Stimulated activated CD4-positive, alpha-beta T cell treated with anti-CD3 and anti-CD28 coated beads, TNF-alpha, amount 100 ng/mL, for 4 hours (primary cell): ENCODE data around the gene XPA.
"Not testable (repeated sequence)": the region's sequence is repeated elsewhere in the genome, so short reads cannot be mapped to it uniquely, and the experiment has no call there.

Experiments used
- DNase-seq, 3 experiments: peaks; one replicate each; pipeline ENCODE4 v3.0.0-alpha.2; 2020; ENCODE audit warnings: low read depth in 3 of 3

XPA gene

DNA sequence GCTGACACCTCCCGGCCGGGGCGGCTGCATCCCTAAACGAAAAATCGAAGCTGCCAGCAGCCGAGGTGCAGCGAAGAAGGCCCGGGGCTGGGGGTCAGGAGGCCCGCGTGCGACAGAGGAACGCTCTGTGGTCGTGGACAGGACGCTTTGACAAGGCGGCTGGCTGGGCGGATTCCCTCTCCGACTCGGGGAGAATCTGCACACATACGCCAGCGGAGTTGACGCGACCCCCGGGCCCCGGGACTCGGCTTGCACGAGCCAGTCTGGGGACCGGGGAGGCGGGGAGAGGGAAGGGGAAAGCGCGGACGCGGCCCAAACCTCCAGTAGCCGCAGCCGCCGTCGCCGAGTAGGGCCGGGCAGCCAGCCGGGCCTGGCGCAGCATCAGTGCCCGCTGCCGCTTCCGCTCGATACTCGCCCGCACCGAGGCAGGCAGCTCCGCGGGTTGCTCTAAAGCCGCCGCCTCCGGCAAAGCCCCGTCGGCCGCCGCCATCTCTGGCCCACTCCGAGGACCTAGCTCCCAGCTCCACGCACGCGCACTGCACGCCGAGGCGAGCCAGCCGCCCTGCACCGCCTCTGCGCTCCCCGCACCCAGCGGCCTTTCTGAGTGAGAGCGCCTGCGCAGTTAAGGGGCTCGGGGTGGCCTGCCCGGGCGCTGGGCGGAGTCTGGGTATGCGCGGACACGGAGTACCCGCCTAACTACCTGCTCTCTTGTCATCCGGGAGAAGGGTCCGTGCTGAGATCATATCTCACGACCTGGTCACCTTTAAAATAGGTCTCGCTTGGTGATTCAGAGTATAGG is at the start of gene XPA:
TSS of gene XPA (minus strand) at position 538 of the 799 bp plus-strand sequence. CDS start at position 490, 48 bp downstream.
- DNase-seq, result peak; percentile 94 to 96 (median 95)

DNA sequence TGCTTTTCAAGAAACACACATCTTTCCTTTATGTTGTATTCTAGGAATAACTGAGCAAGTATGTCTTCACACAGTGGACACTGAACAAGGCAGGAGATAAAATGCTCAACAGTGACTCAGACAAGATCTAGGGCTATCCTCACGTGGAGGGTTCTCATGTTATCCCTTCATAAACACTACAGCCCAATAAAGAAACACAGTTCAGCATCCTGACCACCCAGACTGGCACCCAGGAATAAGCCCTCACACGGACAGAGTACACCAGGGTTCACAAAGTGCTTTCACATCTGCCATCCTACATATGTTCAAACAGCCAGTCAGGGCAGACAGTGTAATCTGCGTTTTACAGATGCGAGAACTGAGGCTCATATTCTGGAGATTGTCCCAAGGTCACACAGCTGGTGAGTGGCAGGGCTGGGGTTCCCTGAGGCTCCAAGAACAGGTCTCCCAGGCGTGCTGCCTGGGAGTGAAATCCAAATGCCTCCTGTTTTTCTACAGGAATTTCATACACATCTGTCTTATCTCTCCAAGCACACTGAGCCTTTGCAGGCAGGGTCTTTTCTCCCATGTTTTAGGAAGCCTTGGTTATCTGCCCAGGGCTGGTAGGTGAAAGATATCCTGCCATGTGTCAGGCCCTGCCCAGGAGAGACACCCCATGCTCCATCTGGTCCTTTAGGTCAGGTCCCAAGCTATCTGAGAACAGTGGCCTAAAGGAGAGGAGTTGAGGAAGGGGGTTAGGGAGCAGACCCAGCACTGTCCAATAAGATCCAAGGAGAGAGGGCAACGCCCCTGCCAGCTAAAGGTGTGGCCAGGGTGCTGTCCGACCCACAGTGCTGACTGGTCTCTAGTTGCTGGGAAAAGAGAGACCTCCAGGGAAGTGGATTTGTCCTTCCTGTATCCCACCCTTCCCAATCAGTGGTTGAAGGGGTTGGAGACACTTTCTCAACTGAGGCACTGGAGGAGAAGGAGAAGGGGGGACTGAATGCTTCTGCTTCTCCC is 47.9 kb upstream of the XPA start:
- DNase-seq, result no peak

DNA sequence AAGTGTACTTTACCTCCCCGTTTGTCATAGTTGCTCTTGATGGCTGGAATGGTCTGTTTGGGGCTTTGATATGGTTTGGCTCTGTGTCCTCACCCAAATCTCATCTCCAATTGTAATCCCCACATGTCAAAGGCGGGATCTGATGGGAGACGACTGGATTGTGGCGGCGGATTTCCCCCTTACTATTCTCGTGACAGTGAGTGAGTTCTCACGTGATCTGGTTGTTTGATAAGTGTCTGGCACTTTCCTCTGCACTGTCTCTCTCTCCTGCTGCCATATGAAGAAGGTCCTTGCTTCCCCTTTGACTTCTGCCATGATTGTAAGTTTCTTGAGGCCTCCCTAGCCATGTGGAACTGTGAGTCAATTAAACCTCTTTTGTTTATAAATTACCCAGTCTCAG is 46.9 kb upstream of the XPA start:
- DNase-seq, result not testable (repeated sequence)

DNA sequence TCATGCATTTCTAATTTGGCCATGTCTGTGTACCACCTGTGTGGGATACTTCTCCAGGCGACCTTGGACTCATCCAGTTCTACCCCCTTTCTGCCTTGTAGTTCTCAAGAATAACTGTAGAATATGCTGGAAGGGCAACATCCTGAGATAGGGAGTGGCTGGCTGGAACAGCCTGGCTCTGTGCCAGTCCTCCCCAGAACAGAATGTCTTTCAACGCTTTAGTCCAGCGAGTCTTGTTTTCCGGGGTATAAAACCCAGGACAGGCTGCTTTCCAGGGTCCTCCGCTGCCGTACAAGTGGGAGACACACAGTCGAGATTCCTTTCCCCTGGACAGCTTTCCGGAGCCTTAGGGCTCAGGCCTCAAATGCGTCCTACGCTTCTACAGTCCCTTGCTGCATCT is 45.4 kb upstream of the XPA start:
- DNase-seq, result no peak

DNA sequence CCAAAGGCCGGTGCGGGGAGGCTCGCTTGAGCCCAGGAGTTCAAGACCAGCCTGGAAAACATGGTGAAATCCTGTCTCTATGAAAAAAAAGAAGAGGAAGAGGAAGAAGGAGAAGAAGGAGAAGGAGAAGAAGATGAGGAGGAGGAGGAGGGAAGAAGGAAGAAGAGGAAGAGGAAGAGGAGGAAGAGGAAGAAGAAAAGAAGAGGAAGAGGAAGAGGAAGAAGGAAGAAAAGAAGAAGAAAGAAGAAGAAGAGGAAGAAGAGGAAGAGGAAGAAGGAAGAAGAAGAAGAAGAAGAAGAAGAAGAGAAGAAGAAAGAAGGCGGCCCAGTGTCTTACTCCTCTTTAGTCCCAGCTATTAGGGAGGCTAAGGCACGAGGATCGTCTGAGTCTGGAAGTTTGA is 44.8 kb upstream of the XPA start:
- no peak for DNase-seq

DNA sequence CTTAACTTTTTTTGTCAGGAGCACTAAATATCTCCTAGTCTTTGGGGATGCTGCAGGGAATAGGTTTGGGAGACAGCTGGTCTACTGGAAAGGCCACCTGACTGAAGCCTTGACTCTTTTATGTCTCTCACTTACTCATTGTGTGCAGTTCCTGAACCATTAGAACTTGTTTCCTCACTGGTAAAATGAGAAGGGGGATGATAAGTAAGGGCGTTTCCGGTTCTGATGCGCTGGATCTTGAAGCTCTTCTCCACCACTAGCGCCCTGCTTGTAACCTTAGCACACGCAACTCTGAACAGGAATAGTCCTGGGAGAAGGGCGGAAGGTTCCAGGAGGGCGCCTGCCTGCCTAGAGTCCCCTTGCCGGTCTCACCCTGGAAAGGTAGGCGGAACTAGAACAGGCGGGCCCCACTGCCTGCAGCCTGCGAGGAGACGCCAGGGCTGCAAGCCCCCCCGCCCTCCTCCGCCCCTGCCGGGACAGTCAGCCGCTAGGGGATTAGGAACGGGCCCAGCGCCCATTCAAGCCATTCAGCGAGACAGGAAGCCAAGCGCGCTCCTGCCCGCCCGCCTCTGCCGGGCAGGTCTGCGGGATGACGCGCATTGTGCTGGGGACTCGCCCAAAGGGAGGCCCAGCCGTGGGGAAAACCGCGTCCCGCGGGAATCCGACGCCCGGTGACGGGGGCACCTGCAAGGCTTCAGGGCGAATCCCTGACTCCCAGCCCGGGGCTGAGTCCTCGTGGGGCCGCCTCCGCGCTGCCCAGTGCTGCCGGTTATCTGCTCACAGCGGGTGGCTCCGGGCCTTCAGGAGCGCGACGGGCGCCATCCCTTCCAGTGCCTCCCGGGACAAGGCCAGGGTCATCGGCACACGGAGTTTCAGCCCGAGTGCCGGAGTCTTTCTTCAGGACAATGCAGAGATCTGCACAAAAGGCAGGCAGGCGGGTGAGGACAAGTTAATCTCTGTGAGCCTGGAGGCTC is 44.0 kb upstream of the XPA start:
- no peak for DNase-seq

DNA sequence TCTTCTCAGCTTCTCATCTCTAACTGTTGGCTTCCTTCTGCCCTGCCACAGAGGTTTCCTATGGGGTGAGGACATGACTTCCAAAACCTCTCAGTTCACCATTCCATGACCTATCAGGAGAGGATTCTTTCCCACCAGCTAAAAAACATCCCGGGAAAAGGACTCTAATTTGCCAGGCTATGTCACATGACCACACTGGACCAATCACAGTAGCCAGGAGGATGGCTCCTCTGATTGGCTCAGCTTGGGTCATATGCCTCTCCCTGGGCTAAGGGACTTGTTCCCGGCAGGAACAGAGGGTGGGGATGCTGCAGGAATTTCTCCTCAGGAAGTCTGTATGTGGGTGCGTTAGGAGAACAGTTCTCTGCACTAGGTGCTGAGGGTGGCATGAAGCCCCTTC is 40.3 kb upstream of the XPA start:
- no peak for DNase-seq

DNA sequence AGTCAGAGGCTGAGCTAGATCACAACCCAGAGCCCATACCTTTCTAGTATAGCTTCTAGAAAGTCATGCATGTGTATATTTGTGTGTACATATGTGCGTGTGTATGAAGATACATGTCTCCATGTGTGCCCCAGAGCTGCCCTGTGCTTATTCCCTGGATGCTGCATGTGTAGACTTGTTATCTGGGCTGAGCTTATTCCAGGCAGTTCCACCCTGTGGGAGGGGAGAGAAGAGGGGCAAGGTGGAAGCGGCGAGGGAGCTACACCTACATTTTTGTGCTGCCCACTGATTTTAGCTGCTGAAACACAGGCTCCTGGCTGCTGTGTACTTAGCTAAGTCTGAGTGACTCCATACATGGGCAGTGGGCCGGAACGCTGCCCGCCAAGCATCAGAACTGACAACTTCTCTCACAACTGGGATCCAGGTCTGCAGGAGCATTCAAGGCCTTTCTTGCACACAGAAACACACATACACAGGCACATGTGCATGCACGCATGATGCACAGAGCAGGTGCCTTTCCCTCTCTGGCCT is 38.0 kb upstream of the XPA start:
- DNase-seq, result no peak

DNA sequence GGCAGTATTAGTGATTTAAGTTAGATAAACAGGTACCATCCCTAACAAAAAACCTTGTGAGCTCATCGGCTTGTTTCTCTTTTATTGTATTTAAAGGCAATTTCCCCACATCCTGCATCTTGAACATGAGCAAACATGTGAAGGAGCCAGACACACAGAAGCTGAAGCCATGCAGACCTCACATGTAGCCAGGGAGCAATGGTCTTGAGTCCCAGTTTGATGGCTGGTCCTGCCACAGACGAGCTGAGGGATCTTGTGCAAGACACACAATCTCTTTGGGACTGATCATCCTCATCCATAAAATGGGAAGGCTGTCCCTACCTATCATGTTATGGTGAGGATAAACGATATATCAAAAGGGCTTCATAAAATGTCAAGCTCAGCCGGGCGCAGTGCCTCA is 29.6 kb upstream of the XPA start:
- DNase-seq, result no peak

DNA sequence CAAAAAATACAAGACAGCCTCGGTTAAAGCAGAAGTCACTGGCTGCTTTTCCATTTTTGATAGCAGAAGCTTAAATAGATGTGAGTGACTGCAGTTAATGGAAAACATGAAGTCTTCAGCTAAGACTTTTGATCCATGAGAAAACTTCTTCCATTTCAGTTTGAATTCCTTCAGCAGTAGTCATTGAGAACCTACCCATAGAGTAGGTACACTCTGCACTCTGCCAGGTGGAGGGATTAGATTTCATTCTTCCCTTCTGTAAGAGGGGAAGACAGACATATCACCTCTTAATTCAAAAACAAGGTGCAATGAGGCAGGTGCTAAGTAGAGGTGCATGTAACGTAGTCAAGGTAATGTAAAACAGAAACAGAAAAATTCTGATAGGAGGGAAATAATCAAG is 26.7 kb upstream of the XPA start:
- no peak for DNase-seq

DNA sequence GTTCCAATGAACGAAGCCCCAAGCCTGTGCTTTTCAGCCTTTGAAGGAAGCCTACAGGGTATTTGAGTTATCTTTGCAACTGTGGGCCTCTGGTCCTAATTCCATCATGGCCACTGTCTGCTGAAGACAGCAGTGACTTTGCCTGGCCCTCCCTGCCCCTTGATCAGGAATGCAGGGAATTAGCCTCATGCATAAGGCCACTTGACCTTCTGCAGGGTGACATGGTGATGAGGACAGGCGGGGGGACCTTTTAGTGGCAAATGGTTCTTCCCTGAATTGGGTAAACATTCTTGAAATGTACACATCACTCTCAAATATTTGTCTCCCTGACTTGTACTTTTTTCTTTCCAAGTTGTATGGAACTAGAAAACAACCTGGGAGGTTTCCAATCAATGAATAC is 25.2 kb upstream of the XPA start:
- DNase-seq, result no peak

DNA sequence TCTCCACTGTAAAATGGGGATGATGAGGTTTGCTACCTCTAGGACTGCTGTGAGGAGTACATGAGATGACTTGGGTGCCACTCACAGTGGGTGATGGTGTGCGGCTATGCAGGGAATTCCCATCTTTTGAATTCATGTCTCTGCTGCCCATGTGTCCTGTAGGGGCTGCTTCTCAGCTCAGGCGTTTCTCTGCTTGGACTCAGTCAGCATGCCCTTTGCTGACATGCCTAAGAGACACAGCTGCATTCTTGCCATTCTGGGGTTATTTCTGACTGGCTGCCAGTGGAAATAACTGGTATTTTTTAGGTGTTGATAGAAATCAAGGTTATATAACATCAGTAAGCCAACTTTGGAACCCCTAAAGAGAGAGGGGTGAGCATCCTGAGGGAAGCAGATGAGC is 24.3 kb upstream of the XPA start:
- no peak for DNase-seq

DNA sequence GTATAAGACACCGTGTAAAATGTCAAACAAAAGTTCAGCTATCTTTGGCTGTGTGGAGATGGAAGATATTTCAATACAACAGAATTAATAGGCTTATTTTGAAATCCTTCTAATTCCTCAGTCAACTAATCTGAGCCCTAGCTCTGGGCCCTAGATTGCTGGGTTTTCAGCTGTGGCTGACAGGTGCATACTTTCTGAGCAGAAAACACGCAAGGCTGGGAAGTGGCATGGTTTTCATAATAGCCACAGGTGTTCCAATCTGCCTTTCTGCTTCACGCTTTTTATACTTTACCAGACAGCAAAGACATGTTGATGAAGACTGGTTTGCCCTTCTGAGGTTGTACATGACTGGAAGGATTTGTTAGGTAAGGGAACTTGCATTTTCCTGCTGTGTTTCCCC is 20.7 kb upstream of the XPA start:
- no peak for DNase-seq

DNA sequence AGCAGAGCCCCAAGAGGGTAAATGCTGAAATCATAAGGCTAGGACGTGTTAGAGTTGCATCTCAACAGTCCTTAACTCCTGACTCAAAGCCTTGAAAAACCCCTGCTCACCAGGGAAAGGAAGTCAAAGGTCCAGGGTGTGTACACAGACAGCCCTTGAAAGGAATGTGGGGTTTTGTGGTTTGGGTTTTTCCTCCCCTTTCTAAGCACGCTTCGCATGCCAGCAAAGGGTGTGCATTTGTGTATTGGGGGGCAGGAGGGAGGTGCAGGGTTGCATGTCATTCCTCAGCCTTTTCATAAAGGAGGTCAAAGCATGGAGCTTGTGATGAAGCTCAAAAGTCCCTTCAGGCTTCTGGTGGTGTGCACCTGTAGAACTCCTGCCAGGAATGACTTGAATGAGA is 17.3 kb upstream of the XPA start:
- no peak for DNase-seq

DNA sequence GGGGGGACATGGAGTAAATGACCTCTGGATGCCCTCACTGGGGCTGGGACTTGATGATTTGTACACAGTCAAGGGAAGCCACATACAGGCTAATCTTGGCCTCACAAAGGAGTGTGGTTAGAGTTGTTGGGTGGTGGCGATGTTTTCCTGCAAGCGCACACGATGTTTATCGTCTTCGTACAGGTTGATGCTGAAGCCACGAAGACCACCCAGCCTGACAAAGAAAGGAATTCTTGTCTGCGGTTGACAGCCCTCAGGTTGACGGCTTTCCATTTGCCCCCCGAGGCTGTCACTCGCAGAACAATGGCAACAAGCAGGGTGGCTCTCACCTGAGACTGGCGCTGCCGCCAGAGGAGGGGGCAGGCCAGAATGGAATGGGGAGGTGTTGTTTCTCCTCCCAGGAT is 14.1 kb upstream of the XPA start:
- DNase-seq, result no peak

DNA sequence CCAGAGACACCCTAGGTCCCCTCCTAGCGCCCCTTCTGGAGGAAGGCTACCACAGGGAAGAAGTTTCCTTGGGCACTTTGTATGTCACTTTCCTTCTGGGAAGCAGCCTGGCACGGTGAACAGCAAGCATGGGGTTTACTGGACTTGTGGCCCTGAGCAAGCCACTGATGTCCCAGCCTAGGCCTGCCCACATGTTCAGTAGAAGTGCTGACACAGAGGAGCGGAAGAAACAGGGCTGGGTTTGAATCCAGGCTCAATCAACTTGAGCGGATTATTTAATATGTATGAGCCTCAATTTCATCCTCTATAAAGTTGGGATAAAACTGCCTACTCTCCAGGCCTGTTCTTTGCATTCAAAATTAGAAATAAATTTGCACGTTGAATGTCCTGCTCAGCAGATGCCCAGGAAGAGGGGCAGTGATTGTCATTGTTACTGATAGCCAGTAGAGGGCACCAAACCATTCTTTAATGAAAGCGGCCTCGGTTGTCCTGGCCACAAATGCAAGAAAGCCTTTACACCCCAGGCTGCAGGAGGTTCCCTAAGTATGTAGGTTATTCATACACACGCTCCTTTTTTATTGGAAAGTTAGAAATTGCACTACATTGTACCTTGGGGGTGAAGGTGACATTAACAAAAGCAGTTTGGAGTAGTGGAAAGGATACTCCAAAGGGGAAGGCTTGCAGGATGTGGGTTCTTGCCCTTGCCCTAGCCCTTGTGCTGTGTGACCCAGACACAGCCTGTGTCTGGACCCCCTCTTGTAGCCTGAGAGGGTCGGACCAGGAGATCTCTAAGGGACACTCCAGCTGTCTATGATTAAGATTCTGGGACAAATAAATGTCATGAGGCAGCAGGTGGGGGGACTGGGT is 13.4 kb upstream of the XPA start:
- DNase-seq, result no peak

DNA sequence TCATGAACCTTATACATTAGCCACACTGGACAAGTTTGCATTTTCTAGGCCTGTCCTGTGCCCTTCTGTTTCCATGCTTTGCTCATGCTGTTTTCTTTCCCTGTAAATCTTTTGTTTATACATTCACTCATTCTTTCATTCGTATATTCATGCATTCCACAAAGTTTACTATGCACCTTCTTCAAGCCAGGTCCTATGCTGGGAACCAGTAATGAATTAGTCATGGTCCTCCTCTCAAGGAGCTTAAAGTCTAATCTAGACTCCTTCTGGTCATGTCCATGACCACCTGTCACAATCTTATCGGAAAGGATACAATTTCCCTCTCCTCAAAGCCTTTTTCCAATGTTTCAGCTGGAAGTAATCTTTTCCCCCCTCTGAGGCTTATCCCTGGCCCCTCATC is 9.1 kb upstream of the XPA start:
- DNase-seq, result no peak

DNA sequence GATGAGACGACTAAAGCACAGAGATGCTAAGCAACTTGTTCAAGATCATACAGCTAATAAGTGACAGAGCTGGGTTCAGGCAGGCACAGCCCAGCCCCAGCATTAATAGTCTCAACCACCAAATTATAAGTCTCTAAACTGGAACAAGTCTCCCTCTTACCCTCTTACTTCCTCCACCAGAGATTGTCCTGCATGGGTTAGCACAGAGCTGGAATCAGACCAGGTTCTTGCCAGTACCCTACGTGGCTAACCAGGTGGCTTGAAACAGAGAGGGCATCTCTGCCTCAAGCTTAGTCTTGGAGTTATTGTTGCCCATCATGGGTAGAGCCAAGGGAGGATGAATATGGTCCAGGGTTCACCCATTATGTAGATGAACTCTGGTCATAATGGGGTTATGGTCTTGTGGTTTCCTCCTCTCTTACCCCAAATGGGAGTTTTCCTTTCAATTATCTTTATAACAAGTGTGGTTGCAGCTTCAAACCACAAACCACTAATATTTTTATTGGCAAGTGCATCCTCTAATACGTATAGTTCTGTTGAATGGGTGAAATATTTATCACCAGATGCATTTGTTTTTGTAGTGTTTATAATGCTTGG is 8.3 kb upstream of the XPA start:
- DNase-seq, result no peak

DNA sequence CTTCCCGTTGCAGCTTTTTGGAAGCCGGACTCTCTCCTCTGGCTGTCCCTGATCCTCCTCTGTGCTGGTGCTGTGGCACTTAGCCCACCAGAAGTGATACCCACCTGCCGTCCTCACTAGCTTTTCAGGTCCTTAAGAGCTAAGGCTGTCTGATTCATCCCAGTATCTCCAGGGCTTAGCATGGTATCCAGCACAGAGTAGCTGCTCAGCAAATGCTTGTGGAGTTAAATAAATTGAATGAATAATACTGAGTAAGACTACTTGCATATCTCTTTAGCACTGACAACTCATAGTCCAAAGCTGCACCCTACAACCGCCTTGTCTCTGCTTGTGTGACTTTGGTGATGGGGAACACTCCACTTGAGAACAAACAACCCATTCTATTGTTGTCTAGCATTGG is 7.7 kb upstream of the XPA start:
- DNase-seq, result no peak

DNA sequence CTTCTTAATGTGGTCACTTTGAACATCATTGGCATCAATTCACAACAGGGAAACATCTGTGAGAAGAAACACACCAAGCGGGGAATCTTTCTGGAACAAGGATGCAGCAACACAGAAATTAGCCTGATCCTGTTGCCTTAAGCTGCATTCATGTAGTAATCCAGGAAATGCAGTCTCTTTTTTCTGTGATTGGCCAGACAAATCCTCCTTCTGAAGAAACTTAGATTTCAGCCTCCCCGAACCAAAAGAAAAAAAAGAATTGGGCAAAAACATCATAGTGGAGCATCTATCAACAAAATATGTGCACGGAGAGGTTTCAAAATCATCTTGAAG is 7.2 kb upstream of the XPA start:
- no peak for DNase-seq
